ELF-1 (cell line): Measurements from ENCODE around the gene TAMALIN.

Source experiments
- DNase-seq: peaks from one replicate; pipeline ENCODE4 v3.0.0-alpha.2; 2016; ENCODE audit warnings: low read depth, low spot score

The TAMALIN gene

GRCh38 chr12:52013626-52014310 lies 7.0 kb downstream of the TAMALIN start:
- DNase-seq = no peak

DNA sequence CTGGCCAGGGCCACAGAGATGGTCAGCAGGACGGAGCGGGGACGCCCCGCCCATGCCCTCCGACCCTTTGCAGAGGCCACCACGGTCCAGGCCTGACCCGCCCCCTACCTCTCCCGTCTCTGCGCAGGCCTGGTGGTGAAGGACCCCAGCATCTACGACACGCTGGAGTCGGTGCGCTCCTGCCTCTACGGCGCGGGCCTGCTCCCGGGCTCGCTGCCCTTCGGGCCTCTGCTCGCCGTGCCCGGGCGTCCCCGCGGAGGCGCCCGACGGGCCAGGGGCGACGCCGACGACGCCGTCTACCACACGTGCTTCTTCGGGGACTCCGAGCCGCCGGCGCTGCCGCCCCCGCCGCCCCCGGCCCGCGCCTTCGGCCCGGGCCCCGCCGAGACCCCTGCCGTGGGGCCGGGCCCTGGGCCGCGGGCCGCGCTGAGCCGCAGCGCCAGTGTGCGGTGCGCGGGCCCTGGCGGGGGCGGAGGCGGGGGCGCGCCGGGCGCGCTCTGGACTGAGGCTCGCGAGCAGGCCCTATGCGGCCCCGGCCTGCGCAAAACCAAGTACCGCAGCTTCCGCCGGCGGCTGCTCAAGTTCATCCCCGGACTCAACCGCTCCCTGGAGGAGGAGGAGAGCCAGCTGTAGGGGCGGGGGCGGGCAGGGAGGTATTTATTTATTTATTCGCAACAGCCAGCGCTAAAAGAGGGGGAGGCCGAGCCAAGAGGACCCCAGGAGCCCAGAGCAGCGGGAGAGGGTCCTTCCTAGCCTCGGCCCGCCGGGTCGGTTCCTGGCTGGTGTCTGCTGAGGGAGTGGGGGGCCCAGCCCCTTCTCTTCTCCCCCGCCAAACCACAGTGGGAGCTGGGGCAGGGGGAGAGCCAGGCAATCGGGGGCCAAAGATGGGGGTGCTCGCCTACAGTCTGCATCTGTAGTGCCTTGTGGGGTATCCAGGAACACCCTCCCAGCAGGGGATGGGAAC lies 8.1 kb downstream of the TAMALIN start:
- DNase-seq = no peak

- no peak for DNase-seq
These were observed 8.8 kb downstream of the TAMALIN start for GRCh38 chr12:52015532-52016041.

DNA sequence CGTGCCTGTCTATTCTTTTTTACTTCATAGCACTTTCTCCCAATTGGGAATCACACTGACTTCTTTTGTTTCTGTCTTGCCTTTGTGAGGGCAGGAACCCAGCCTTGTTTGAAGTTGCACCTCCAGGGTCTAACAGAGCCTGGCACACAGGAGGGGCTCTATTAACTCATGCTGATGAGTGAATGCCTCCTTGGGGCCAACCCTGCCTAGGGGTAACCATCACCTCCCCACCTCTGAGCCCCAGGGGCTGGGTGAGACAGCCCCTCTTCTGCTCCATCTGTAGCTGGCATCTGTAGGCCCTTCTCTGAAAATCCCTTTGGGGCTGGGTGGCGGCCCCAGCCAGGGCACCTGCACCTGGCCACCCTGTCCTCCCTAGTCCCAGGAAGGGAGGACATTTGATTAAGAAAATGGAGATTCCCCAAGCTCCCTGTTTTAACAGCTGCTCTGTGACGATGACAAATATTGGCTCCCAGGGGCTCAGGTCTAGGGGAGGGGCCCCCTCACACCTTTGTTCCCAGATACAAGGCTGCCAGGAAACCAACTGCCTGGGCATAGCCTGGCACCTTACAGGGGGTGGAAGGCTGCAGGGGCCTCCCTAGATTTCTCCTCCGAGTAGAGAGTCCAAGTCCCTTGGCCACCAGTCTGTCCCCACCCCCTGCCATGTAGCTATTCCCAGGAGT lies 11.8 kb downstream of the TAMALIN start:
- no peak for DNase-seq

DNA sequence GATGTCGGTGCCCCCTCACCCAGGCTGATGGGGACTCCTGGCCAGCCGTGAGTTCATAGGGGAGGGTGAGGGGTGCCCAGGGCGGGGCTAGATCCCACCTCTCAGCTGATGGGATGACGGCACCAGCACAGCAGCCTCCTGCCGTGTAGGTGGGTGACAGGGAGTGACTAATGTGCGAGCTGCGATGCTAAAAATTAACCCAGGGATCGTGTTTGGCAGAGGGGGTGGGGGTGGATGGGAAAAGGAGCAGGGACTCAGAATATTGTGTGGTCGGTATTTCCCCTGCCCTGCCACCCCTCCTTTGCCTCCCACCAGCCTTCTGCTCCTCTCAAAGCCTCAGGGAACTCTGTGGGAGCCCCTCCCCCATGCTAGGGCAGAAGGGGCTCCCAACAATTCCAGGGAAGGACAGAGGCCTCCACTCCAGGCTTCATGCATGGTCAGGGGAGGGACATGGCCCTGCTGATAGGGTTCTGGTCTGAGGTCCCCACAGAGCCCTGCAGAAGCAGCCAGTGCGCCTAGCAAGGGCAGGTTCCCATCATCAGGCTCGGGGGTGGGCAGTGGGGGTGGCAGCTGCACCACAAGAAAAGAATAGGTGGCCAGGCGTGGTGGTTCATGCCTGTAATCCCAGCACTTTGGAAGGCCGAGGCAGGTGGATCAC lies 12.5 kb downstream of the TAMALIN start:
- DNase-seq = no peak

GRCh38 chr12:52020539-52021336 lies 14.0 kb downstream of the TAMALIN start:
- DNase-seq = peak; percentile 88

DNA sequence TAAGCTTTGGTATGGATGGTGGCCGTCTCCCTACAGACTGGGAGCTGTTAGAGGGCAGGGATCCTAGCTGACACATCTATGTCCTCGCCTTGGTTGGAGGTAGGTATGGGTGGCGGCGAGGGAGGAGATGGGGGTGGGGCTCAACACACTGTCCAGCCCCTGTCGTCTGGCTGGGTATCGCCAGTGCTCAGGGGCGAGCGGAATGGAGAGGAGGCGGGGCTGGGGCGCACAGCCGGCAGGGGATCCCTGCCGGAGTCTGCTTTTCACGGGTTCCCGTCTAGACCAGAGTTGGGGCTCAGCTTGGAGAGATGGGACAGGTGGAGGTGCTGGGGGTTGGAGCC lies 16.1 kb downstream of the TAMALIN start:
- no peak for DNase-seq

GRCh38 chr12:52023182-52023975 lies 16.6 kb downstream of the TAMALIN start:
- peak; percentile 95 for DNase-seq

- DNase-seq = no peak
These were observed 17.4 kb downstream of the TAMALIN start for GRCh38 chr12:52023976-52024688.

DNA sequence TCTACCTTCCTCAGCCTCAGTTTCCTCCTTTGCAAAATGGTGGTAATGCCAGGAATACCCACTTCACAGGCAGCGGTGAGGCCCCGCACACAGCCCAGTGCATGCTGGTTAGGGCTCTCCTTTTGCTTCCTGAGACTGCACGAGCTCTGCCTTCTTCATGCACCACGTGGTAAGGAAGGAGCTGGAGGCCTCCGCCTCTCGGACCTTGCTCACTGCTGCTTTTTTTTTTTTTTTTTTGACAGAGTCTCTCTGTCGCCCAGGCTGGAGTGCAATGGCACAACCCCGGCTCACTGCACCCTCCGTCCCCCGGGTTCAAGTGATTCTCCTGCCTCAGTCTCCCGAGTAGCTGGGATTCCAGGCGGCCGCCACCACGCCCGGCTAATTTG lies 18.1 kb downstream of the TAMALIN start:
- DNase-seq = no peak

DNA sequence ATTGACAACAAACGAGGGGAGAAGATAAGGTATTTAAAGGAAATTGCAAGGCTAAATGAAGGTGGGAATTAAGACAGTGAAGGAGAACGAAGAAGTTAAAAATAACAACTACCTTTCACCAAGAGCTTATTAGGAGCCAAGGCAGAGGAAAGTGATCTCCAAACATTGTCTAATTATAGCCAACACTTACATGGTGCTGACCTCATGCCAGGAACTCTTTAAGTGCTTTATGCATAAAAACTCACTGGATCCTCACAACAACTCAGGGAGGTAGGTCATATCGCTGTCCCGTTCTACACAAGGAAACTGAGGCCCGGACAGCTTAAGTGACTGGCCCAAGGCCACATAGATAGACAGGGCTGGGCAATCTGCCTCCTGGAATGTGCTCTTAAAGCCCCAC lies 19.5 kb downstream of the TAMALIN start:
- DNase-seq = no peak

DNA sequence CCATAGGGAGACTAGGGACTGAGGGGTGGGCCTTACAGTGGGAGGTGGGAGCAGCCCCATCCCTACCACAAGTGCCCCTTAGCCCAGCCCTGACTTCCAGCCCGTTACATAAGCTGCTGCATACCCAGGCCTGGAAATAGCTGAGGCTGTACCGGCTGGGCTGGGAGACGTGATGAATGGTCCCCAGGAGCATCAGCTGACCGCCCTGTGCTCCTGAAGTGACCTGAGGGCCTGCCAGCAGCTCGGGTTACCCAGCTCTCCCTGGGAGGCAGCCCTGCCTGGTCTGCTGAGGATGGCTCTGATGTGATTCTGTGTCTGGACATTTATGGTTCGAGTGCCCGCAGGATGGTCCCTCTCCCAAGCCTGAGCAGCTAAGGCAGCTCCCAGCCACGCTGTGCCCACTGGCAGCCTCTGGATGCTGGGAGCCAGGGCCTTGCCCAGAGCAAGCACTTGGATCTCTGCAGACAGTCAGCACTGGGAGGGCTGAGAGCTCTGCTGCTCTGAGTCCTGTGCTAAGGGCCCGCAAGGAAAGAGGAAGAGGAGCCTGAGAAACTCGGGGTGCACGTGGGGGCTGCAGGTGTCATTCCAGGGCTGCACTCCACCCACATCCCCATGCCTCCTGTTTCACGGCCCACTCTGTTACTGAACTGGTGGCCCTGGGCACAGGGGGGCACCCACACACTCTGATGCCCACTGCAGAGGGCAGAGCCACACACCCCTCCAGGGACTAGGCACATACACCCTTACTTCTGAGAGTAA lies 20.5 kb downstream of the TAMALIN start:
- DNase-seq = peak; percentile 44

GRCh38 chr12:52029685-52030084 lies 22.9 kb downstream of the TAMALIN start:
- DNase-seq = peak; percentile 91

DNA sequence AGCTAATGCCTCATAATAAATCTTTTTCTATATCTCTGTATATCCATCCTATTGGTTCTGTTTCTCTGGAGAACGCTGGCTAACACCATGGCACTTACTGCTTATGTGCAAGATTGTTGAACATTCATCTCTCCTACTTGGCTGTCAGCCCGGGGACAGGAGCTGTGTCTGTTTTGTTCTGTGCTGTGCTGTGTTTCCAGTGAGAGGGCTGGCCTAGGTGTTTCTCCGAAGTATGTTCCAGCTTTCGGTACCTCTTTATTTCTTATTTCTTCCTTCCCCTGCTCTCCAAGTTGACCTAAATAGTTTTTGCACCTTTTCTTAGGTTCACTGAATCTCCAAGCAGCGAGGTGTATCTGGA lies 25.7 kb downstream of the TAMALIN start:
- no peak for DNase-seq

GRCh38 chr12:52032804-52033445 lies 26.2 kb downstream of the TAMALIN start:
- DNase-seq = peak; percentile 97

GRCh38 chr12:52033446-52034140 lies 26.8 kb downstream of the TAMALIN start:
- DNase-seq = no peak

DNA sequence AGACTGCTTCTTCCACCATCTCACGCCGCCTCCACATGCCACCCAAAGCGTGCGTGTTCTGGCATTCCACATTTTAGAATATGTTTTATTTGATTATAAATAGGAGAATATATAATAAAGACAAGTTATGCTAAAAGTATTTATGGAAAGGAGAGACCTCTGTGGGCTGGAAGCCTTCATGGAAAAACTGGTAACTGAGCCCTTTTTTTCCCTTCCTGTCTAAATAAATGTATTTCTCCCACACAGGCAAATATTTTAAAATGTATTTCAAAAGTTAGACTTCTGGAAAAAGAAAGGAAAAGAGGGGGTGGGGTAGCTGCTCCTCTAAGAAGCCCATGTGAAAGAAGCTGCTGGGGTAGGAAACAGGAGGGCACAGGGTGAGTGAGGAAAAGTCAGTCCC lies 28.4 kb downstream of the TAMALIN start:
- no peak for DNase-seq

DNA sequence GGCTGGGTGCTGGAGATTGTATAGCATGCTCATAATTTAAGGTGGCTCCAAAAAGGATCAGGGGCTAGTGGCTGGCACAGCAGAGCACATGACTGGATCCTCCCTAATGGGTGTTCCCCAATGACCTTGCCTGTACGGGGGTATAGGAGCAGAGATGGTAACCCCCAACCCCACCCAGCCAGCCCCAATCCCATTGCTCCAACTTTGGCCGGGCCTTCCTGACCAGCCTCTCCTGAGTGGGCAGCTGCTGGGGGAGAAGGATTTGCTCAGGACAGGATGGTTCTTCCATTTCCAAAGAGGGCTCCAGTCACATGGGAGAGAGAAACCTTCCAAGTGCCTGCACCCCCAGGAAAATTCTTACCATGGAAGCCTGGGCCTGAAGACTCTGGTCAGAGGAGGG lies 29.2 kb downstream of the TAMALIN start:
- no peak for DNase-seq
